Thyroid gland (tissue), 4 donors: ENCODE measurements around the gene SRSF1. TPM values are rescaled to one million over a fixed set of nuclear protein-coding genes. Genes with fewer than 3 reads are reported as not detected.
"Not testable (repeated sequence)": the region's sequence is repeated elsewhere in the genome, so short reads cannot be mapped to it uniquely, and the experiment has no call there.

Experiments
- DNase-seq, 2 donors: peaks; one replicate each; pipeline ENCODE4 v3.0.0-alpha.2; 2019
- H3K27ac ChIP-seq, 3 donors: fragments of 200-600 bp; sonication (generic); 1 replicate in 2 of 3; 2 replicates in 1 of 3; pipeline ENCODE4 v1.5.1; 2016 to 2019; ENCODE audit warnings: mild to moderate bottlenecking in 1 of 3, moderate library complexity in 1 of 3
- H3K27me3 ChIP-seq: fragments of 200-600 bp; sonication (generic); one replicate; pipeline ENCODE4 v1.5.1; 2019
- H3K36me3 ChIP-seq, 2 donors: fragments of 200-600 bp; sonication (generic); one replicate each; pipeline ENCODE4 v1.5.1; 2016 to 2019
- H3K4me1 ChIP-seq, 2 donors: fragments of 200-600 bp; sonication (generic); one replicate each; pipeline ENCODE4 v1.5.1; 2017 to 2019
- H3K4me3 ChIP-seq, 3 donors: fragments of 200-600 bp; sonication (generic); replicated peaks in 1 of 3; 1 replicate in 2 of 3; 2 replicates in 1 of 3; pipeline ENCODE4 v1.5.1; 2016; ENCODE audit warnings: mild to moderate bottlenecking in 1 of 3
- H3K9me3 ChIP-seq: fragments of 200-600 bp; sonication (generic); one replicate; pipeline ENCODE4 v1.5.1; 2017
- CTCF ChIP-seq, 6 experiments: fragments of 200-600 bp in 3 of 6; fragments of 450-650 bp in 3 of 6; sonication (generic) in 3 of 6; IDR thresholded peaks; one replicate each; pipeline ENCODE4 v1.5.1; 2016 to 2019; ENCODE audit warnings: antibody characterized with exemption in 6 of 6, mild to moderate bottlenecking in 2 of 6, inconsistent platforms in 1 of 6, moderate library complexity in 1 of 6
- POLR2A ChIP-seq, 2 donors: fragments of 450-650 bp; IDR thresholded peaks; one replicate each; pipeline ENCODE4 v1.6.1; 2017; ENCODE audit warnings: antibody characterized with exemption in 2 of 2, mild to moderate bottlenecking in 2 of 2, moderate library complexity in 1 of 2
- WGBS, 2 donors: methylation state at CpG; one replicate each; pipeline ENCODE4 v1.1.5; 2017; 5-methylcytosine and 5-hydroxymethylcytosine counted together
- intact Hi-C: fragments of 100-400 bp; cut with DNase I; formaldehyde crosslinking; loops from one replicate; pipeline ENCODE4 v1.15.1; 2023
- total RNA-seq, 4 donors: library from RNA; depleted of rRNA; stranded (reverse); fragments of >200 nt; gene quantifications; one replicate each; pipeline ENCODE4 v1.2.3, GENCODE V29; 2016

SRSF1 gene
- total RNA-seq, 4 donors from 2014 or later: 181 to 266 (median 214) TPM

DNA sequence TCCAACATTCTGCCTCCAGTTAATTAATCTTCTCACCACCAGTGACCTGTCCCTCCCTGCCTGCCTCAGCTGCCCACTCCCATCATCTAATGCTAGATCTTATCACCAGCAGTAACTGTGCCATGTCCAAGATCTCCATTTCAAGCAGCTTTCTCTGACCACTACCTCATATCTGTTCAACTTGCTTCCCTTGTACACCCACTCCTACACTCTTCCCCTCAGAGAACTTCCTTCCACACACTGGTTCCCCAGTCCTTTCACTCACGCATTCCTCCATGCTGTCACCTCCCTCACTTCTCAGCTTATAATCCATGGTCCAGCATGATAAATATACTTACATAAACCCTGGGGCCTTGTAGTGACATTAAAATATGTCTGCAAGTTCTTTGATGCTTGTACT is 44.4 kb upstream of the SRSF1 start:
- peaks cover 3 to 6% of the 10 kb centered on the region in 2 donors for H3K4me1 ChIP-seq
- 89 to 98% methylated on average over 1 of the region's 1 CpG for WGBS, 2 donors
- intact Hi-C loops: no loop called here

GRCh38 chr17:58050966-58051365 is 43.9 kb upstream of the SRSF1 start:
- WGBS, 2 donors: 93 to 97% methylated on average over 2 of the region's 2 CpGs
- H3K27ac ChIP-seq: no peak overlapping the region
- no peak overlapping the region for H3K4me3 ChIP-seq
- H3K27me3 ChIP-seq: no peaks in the 10 kb centered on the region
- H3K36me3 ChIP-seq: no peaks in the 10 kb centered on the region
- DNase-seq: no peak
- no peaks in the 10 kb centered on the region for H3K9me3 ChIP-seq
- H3K4me1 ChIP-seq: peaks cover 0 to 4% of the 10 kb centered on the region in 2 donors
- intact Hi-C loops: no loop called here
- no peak for TF ChIP-seq POLR2A (IDR thresholded peaks at IDR 0.05)
- TF ChIP-seq CTCF (IDR thresholded peaks at IDR 0.05): no peak

More for the DNA sequence above, 44.4 kb upstream of the SRSF1 start:
- no peak overlapping the region for H3K27ac ChIP-seq
- no peak for DNase-seq
- no peaks in the 10 kb centered on the region for H3K36me3 ChIP-seq
- TF ChIP-seq POLR2A (IDR thresholded peaks at IDR 0.05) (no peak), CTCF (IDR thresholded peaks at IDR 0.05) (no peak)
- H3K4me3 ChIP-seq: no peak overlapping the region
- no peaks in the 10 kb centered on the region for H3K9me3 ChIP-seq
- H3K27me3 ChIP-seq: no peaks in the 10 kb centered on the region

DNA sequence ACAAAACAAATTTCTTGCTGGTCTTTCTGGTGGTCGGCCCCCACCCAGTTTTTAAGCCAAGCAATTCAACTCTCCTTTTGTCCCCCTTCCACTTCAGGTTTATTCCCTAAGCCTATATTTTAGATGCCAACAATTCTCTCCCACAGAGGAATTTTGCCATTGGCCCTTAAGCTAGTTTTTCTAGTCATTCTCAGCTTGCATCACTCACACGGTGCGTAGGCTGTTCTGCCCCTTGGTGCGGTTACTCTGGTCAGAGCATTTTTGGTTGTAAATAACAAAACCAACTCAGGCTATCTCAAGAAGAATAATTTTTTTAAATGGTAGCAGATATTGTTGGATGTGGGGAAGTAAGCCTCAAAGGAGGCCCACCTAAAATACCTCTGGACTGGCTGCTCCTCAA is 42.5 kb upstream of the SRSF1 start:
- Histone ChIP-seq H3K9me3 (no peaks in the 10 kb centered on the region), H3K27ac (no peak overlapping the region), H3K36me3 (no peaks in the 10 kb centered on the region), H3K4me1 (no peaks in the 10 kb centered on the region), H3K4me3 (no peak overlapping the region), H3K27me3 (no peaks in the 10 kb centered on the region)
- intact Hi-C loops: no loop called here
- TF ChIP-seq POLR2A (IDR thresholded peaks at IDR 0.05) (no peak), CTCF (IDR thresholded peaks at IDR 0.05) (no peak)
- 93 to 96% methylated on average over 4 of the region's 4 CpGs for WGBS, 2 donors
- no peak for DNase-seq

GRCh38 chr17:58047376-58048150 is 40.5 kb upstream of the SRSF1 start:
- Histone ChIP-seq H3K4me3 (no peak overlapping the region), H3K4me1 (no peaks in the 10 kb centered on the region), H3K27me3 (no peaks in the 10 kb centered on the region), H3K27ac (no peak overlapping the region), H3K36me3 (no peaks in the 10 kb centered on the region), H3K9me3 (no peaks in the 10 kb centered on the region)
- intact Hi-C loops: no loop called here
- WGBS, 2 donors: 69 to 81% methylated on average over 4 of the region's 4 CpGs
- no peak for DNase-seq
- TF ChIP-seq POLR2A (IDR thresholded peaks at IDR 0.05): no peak
- no peak for TF ChIP-seq CTCF (IDR thresholded peaks at IDR 0.05)

- H3K4me3 ChIP-seq: no peak overlapping the region
- TF ChIP-seq CTCF (IDR thresholded peaks at IDR 0.05): no peak
- TF ChIP-seq POLR2A (IDR thresholded peaks at IDR 0.05): no peak
- no peaks in the 10 kb centered on the region for H3K27me3 ChIP-seq
- no peaks in the 10 kb centered on the region for H3K36me3 ChIP-seq
- no peak overlapping the region for H3K27ac ChIP-seq
- H3K4me1 ChIP-seq: no peaks in the 10 kb centered on the region
- intact Hi-C loops: no loop called here
- WGBS, 2 donors: 66 to 68% methylated on average over 18 of the region's 18 CpGs
- DNase-seq: no peak
- H3K9me3 ChIP-seq: no peaks in the 10 kb centered on the region
Measured at GRCh38 chr17:58046239-58047094, 39.4 kb upstream of the SRSF1 start.

- intact Hi-C loops, H3K27ac ChIP-seq, H3K4me1 ChIP-seq, H3K4me3 ChIP-seq, H3K36me3 ChIP-seq, H3K27me3 ChIP-seq, H3K9me3 ChIP-seq, DNase-seq: not testable (repeated sequence)
- WGBS, 2 donors: 90 to 91% methylated on average over 6 of the region's 6 CpGs
Measured at GRCh38 chr17:58044256-58044655, 37.2 kb upstream of the SRSF1 start.
